ENCODE results near the gene RAB31.
"Not testable (repeated sequence)": the region's sequence is repeated elsewhere in the genome, so short reads cannot be mapped to it uniquely, and the experiment has no call there.

The RAB31 gene

GRCh38 chr18:9857479-9857998 is 149.4 kb downstream of the RAB31 start:
- H3K27ac ChIP-seq (ENCODE audit: low read length); H3K36me3 ChIP-seq (ENCODE audit: insufficient read depth, low read depth, low read length); H3K4me1 ChIP-seq (ENCODE audit: insufficient read depth, low read length); H3K9ac ChIP-seq (ENCODE audit: low read depth, low read length); H3K27me3 ChIP-seq (ENCODE audit: insufficient read depth, low read length); H3K9me3 ChIP-seq (ENCODE audit: insufficient read depth, low read depth, low read length); H3K4me3 ChIP-seq (ENCODE audit: low read length): not testable (repeated sequence)

GRCh38 chr18:9858642-9859041 is 150.5 kb downstream of the RAB31 start:
- no peaks in the 10 kb centered on the region for H3K27me3 ChIP-seq (ENCODE audit: insufficient read depth, low read length)
- H3K4me1 ChIP-seq (ENCODE audit: insufficient read depth, low read length): no peaks in the 10 kb centered on the region
- H3K4me3 ChIP-seq (ENCODE audit: low read length): no peak overlapping the region
- H3K36me3 ChIP-seq (ENCODE audit: insufficient read depth, low read depth, low read length): no peaks in the 10 kb centered on the region
- no peaks in the 10 kb centered on the region for H3K9me3 ChIP-seq (ENCODE audit: insufficient read depth, low read depth, low read length)
- H3K27ac ChIP-seq (ENCODE audit: low read length): no peak overlapping the region
- H3K9ac ChIP-seq (ENCODE audit: low read depth, low read length): no peak overlapping the region

GRCh38 chr18:9859232-9859631 is 151.1 kb downstream of the RAB31 start:
- Histone ChIP-seq H3K9ac (ENCODE audit: low read depth, low read length) (no peak overlapping the region), H3K27me3 (ENCODE audit: insufficient read depth, low read length) (no peaks in the 10 kb centered on the region), H3K4me1 (ENCODE audit: insufficient read depth, low read length) (no peaks in the 10 kb centered on the region), H3K9me3 (ENCODE audit: insufficient read depth, low read depth, low read length) (no peaks in the 10 kb centered on the region), H3K4me3 (ENCODE audit: low read length) (no peak overlapping the region), H3K27ac (ENCODE audit: low read length) (no peak overlapping the region), H3K36me3 (ENCODE audit: insufficient read depth, low read depth, low read length) (no peaks in the 10 kb centered on the region)

GRCh38 chr18:9860682-9861081 is 152.6 kb downstream of the RAB31 start:
- no peak overlapping the region for H3K4me3 ChIP-seq (ENCODE audit: low read length)
- no peaks in the 10 kb centered on the region for H3K27me3 ChIP-seq (ENCODE audit: insufficient read depth, low read length)
- H3K9ac ChIP-seq (ENCODE audit: low read depth, low read length): no peak overlapping the region
- no peaks in the 10 kb centered on the region for H3K36me3 ChIP-seq (ENCODE audit: insufficient read depth, low read depth, low read length)
- no peak overlapping the region for H3K27ac ChIP-seq (ENCODE audit: low read length)
- no peaks in the 10 kb centered on the region for H3K4me1 ChIP-seq (ENCODE audit: insufficient read depth, low read length)
- H3K9me3 ChIP-seq (ENCODE audit: insufficient read depth, low read depth, low read length): peaks cover 10% of the 10 kb centered on the region

- H3K9ac ChIP-seq (ENCODE audit: low read depth, low read length): no peak overlapping the region
- no peaks in the 10 kb centered on the region for H3K27me3 ChIP-seq (ENCODE audit: insufficient read depth, low read length)
- no peaks in the 10 kb centered on the region for H3K36me3 ChIP-seq (ENCODE audit: insufficient read depth, low read depth, low read length)
- no peak overlapping the region for H3K27ac ChIP-seq (ENCODE audit: low read length)
- no peaks in the 10 kb centered on the region for H3K4me1 ChIP-seq (ENCODE audit: insufficient read depth, low read length)
- no peak overlapping the region for H3K4me3 ChIP-seq (ENCODE audit: low read length)
- H3K9me3 ChIP-seq (ENCODE audit: insufficient read depth, low read depth, low read length): peaks cover 14% of the 10 kb centered on the region
Observed at GRCh38 chr18:9861157-9861556, 153.1 kb downstream of the RAB31 start.

GRCh38 chr18:9861933-9862332 is 153.8 kb downstream of the RAB31 start:
- Histone ChIP-seq H3K36me3 (ENCODE audit: insufficient read depth, low read depth, low read length) (no peaks in the 10 kb centered on the region), H3K4me3 (ENCODE audit: low read length) (no peak overlapping the region), H3K9ac (ENCODE audit: low read depth, low read length) (no peak overlapping the region), H3K27me3 (ENCODE audit: insufficient read depth, low read length) (no peaks in the 10 kb centered on the region), H3K27ac (ENCODE audit: low read length) (no peak overlapping the region), H3K4me1 (ENCODE audit: insufficient read depth, low read length) (no peaks in the 10 kb centered on the region), H3K9me3 (ENCODE audit: insufficient read depth, low read depth, low read length) (peaks cover 18% of the 10 kb centered on the region)

GRCh38 chr18:9862686-9863085 is 154.6 kb downstream of the RAB31 start:
- no peaks in the 10 kb centered on the region for H3K4me1 ChIP-seq (ENCODE audit: insufficient read depth, low read length)
- H3K9ac ChIP-seq (ENCODE audit: low read depth, low read length): no peak overlapping the region
- H3K9me3 ChIP-seq (ENCODE audit: insufficient read depth, low read depth, low read length): peaks cover 18% of the 10 kb centered on the region
- H3K4me3 ChIP-seq (ENCODE audit: low read length): no peak overlapping the region
- no peak overlapping the region for H3K27ac ChIP-seq (ENCODE audit: low read length)
- no peaks in the 10 kb centered on the region for H3K36me3 ChIP-seq (ENCODE audit: insufficient read depth, low read depth, low read length)
- no peaks in the 10 kb centered on the region for H3K27me3 ChIP-seq (ENCODE audit: insufficient read depth, low read length)

GRCh38 chr18:9863282-9863681 is 155.2 kb downstream of the RAB31 start:
- Histone ChIP-seq H3K9me3 (ENCODE audit: insufficient read depth, low read depth, low read length) (peaks cover 18% of the 10 kb centered on the region), H3K4me1 (ENCODE audit: insufficient read depth, low read length) (no peaks in the 10 kb centered on the region), H3K4me3 (ENCODE audit: low read length) (no peak overlapping the region), H3K36me3 (ENCODE audit: insufficient read depth, low read depth, low read length) (no peaks in the 10 kb centered on the region), H3K27me3 (ENCODE audit: insufficient read depth, low read length) (no peaks in the 10 kb centered on the region), H3K27ac (ENCODE audit: low read length) (no peak overlapping the region), H3K9ac (ENCODE audit: low read depth, low read length) (no peak overlapping the region)

- H3K27me3 ChIP-seq (ENCODE audit: insufficient read depth, low read length): no peaks in the 10 kb centered on the region
- H3K27ac ChIP-seq (ENCODE audit: low read length): no peak overlapping the region
- peaks cover 23% of the 10 kb centered on the region for H3K4me1 ChIP-seq (ENCODE audit: insufficient read depth, low read length)
- H3K9ac ChIP-seq (ENCODE audit: low read depth, low read length): no peak overlapping the region
- H3K36me3 ChIP-seq (ENCODE audit: insufficient read depth, low read depth, low read length): no peaks in the 10 kb centered on the region
- H3K4me3 ChIP-seq (ENCODE audit: low read length): no peak overlapping the region
- H3K9me3 ChIP-seq (ENCODE audit: insufficient read depth, low read depth, low read length): peaks cover 18% of the 10 kb centered on the region
Observed at GRCh38 chr18:9865764-9866490, 157.8 kb downstream of the RAB31 start.

GRCh38 chr18:9866627-9867026 is 158.5 kb downstream of the RAB31 start:
- H3K9ac ChIP-seq (ENCODE audit: low read depth, low read length): no peak overlapping the region
- H3K27ac ChIP-seq (ENCODE audit: low read length): no peak overlapping the region
- H3K4me1 ChIP-seq (ENCODE audit: insufficient read depth, low read length): peaks cover 23% of the 10 kb centered on the region
- H3K36me3 ChIP-seq (ENCODE audit: insufficient read depth, low read depth, low read length): no peaks in the 10 kb centered on the region
- no peaks in the 10 kb centered on the region for H3K27me3 ChIP-seq (ENCODE audit: insufficient read depth, low read length)
- H3K9me3 ChIP-seq (ENCODE audit: insufficient read depth, low read depth, low read length): peaks cover 18% of the 10 kb centered on the region
- no peak overlapping the region for H3K4me3 ChIP-seq (ENCODE audit: low read length)

- no peak overlapping the region for H3K4me3 ChIP-seq (ENCODE audit: low read length)
- H3K36me3 ChIP-seq (ENCODE audit: insufficient read depth, low read depth, low read length): no peaks in the 10 kb centered on the region
- H3K27me3 ChIP-seq (ENCODE audit: insufficient read depth, low read length): no peaks in the 10 kb centered on the region
- H3K4me1 ChIP-seq (ENCODE audit: insufficient read depth, low read length): peaks cover 23% of the 10 kb centered on the region
- no peak overlapping the region for H3K27ac ChIP-seq (ENCODE audit: low read length)
- H3K9ac ChIP-seq (ENCODE audit: low read depth, low read length): no peak overlapping the region
- peaks cover 18% of the 10 kb centered on the region for H3K9me3 ChIP-seq (ENCODE audit: insufficient read depth, low read depth, low read length)
Observed at GRCh38 chr18:9867071-9867594, 159.0 kb downstream of the RAB31 start.
